Stimulated activated CD4-positive, alpha-beta T cell treated with anti-CD3 and anti-CD28 coated beads, Interleukin-15, amount 100 ng/mL, for 24 hours (primary cell): Measurements from ENCODE around the gene MYZAP.
"Not testable (repeated sequence)": the region's sequence is repeated elsewhere in the genome, so short reads cannot be mapped to it uniquely, and the experiment has no call there.

ENCODE experiments used
- DNase-seq: peaks from one replicate; pipeline ENCODE4 v3.0.0-alpha.2; 2020

The MYZAP gene

DNA sequence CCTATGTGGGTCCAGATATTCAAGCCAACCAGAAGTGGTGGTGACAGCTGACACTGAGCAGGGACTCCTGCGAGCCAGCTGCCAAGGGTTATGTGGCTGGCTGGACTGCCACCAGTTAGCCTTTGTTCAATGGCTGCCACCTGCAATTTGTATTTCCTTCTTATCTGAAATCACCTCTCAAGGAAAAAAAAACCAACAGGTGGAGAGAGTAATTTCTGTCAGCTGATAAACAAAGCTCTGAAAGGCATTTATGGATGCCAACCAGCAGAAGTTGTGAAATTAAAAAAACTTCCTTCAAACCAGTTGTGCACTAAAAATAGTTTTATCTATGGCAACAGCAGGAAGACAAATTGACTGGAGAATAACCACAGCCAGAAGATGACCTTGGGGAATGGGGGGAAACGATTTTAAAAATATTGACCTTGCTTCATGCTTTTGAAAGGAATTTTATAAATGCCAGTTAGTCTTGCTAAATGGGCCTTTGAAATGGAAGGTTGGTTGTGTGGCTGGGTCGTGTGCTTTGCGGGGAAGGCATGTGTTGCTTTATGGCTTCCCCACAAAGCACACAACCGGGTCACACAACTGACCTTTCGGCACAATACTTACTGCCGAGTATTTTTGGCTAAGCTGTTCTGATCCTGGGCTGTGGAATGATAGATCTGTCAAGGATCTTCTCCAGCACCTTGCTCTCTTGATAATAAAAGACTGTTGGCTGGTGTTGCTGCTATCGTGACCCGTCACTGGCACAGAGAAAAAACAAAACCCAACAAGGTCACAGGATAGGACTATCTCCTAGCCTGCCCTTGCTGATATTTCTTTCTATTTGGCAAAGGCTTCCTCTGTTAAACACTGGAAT lies 3.5 kb downstream of the MYZAP start:
- no peak for DNase-seq

DNA sequence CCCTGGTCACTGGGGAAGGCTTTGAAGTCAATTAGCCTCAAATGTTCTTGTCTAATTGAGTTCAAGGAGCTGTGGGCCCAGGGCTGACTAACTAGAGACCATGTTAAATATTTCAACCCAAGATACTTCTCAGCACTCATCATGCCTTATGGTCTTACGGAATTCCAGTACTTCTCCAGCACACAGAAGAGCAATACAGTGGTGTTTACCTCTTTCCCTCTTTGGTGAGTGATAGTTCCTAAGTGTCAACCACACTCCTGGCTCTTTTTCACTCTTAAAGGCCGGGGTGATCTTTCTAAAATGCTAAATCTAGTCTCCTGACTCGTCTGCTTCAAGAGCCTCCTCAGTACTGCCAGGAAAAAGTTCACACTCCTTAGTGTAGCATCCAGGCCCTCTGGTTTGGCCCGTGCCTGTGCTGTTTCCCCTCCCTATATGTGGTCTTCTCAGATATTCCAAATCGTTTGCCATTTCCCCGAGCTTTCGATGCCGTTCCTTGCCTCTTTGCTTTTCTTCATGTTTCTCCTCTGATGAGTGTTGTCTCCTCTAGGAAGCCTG lies 4.7 kb downstream of the MYZAP start:
- DNase-seq = no peak

DNA sequence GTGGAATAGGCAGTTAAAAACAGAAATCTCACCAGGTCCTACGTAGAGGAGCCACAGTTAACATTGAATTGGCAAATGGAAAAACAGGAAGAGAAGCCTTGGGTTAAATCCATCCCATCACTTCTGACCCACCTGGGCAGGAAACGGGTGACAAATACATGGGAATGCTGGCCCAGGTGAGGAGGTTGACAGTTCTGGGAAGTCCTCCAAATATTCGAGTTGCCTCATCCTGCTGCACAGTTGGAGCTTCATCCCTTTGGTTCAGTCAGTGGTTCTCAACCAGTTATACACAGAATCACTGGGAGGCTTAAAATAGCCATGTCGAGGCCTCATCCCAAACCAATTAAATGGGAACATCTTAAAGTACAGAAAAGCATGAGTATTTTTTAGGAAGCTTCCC lies 5.3 kb downstream of the MYZAP start:
- DNase-seq = no peak

DNA sequence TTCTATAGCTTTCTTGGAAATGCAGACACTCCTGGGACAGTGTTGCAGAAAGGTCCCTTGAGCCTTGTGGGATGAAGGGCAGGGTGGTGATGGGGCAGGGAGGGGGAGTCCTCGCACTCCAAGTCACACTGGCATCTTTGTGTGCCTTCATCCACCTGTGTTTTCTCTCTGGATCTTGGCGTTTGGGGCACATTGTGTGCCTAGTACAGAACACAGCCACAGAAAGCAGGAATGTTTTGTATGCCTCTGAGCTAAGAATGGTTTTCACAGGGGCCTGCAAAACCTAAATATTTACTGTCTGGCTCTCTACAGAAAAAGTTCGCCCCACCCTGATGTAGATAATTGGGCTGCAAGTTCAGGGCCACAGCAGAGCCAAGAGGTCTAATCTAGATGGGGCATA lies 5.7 kb downstream of the MYZAP start:
- DNase-seq = no peak

DNA sequence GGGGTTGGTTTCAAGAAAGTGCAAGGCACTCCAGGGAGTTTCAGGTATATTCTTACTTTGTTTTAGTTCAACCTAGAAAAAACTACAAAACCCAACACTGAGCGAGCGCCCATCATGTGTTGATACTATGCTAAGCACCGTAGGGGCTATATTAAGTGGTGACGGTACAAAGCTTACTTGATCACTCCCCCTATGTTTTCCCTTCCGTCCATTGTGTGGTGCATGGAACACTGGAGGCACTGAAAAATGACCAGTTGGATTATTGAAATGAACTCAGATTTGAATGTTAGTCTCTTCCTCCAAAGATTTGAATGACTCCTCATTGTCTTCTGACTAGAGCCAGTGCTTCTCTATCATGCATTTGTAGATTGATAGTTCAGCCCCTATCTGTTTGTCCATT lies 6.6 kb downstream of the MYZAP start:
- DNase-seq = no peak

DNA sequence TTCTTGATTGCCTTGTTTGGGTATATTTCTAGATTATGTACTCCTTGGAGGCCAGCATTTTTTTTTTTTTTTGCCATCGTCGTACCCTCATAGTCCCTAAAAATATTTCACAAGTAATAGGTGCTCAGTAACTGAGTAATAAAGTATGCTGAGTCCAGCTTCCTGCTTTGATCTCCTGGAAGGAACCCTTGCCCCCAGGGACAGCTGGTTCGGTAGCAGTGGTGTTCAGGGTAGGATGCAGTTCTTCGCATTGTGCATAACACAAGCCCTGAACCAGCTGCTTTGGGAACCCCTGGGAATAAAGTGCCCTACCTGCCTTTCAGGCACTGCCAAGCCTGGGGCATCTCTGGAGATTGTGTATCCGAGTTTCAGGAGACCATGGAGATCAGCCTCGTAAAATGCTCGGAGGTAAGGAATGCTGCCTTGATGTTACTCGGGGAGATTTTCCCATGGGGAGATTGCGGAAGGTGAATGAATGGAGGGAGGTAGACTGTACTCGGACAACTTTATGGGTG lies 7.6 kb downstream of the MYZAP start:
- DNase-seq = no peak

DNA sequence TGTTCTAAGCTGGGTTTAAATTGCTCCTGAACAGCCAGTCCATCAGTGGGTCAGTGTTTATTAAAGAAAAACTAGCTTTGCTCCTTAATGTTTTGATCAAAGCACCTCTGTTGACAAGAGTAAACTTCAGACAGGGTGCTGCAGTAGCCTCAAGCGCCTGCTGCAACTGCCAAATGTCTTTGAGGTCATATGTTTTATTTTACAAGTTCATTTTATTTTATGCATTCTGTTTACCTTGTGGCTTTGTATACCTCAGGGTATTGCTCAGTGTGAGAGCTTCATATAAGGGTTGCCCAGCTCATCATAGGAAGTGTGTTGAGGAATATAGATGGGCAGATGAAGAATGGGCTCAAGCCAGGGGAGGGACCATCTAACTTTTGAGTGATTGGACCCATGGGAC lies 8.5 kb downstream of the MYZAP start:
- DNase-seq = no peak

DNA sequence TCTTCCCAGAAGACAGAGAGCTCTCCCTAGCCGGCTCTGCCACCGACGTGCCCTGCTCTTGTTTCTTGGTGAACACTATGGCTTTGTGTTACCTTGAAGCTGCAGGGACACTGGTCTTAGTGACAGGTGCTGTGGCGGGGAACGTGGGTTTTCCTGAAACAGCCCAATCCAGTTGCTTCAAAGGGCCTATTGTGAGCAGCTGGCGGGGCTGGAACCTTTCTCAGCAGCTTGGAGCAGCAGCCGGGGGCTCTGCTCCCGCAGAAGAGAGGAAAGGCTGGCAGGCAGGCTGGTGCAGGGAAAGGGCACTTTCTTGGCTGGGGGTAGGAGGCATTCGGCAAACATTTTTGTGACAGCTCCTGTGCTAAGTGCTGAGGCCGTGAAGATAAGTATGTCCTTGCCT lies 12.8 kb downstream of the MYZAP start:
- DNase-seq = no peak

DNA sequence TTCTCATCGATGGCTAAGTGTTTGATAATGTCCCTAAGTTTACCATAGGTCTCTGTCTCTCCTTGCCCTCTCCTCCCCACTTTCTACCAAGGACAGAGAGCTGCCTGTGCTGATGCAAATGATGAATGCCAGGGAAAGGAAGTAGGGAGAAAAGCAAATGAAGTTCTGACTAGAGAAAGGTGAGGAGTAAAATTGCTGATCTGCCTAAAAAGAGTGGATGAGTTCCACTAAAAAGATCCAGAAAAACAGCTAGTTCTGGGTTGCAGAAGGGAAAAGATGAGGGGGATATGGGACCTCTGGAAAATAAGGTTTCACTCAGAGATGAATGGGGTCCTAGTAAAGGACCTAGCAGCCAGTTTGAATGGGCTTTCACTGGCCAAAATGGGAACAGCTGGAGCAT lies 13.8 kb downstream of the MYZAP start:
- DNase-seq = no peak

DNA sequence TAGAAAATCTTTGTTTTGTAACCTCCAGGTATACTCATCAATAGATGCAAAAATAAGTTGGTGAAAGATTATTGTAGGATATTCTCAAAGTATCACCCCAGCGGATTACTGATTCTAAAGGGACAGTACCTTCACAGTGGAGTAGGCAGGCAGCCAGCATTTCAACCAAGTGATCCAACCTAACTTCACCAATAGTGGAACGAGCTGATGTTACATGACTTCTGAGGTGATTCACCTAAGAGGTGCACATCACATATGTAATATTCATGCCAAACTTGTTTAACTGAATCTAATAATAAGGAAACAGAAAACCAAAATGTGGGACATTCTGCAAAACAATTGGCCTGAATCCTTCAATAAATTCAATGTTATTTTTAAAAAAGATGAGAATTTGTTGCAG lies 14.3 kb downstream of the MYZAP start:
- DNase-seq = no peak

DNA sequence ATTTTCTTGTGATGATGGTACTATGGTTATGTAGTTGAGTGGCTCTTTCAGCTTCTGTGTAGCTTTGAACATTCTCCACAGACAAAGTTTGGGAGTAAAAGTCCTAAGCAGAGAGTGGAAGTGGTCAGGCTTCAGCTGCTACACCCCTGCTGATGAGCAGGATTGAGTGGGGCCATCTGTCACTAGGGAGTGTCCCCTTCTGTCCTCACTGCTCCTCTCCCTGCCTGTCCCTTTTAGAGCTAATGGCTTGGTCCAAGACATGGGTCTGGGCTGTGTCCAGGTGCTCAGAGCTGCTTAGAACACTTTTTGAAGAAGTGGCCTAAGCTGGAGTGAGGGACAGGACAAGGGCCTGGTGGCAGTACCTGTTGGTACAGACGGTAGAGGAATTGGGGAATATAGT lies 15.1 kb downstream of the MYZAP start:
- DNase-seq = no peak

DNA sequence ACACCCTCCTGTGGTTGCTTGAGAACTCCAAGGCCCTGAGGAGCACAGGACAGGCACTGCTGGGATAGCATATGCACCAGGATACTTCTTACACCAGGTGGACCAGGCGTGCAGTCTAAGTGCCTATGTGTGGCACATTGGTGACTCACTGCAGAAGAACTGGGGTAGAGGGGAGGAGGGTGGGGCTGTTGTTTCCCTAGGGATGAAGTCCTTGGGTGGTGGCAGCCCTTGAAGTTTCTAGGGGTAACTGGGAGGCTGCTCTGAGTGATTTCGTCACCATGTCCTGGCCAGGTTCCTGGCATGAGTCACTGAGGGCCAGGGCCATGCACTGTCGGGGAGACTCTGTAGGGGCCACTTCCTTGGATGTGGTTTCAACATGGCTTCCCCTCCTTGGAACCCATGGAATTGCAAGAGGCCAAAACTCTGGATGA lies 15.9 kb downstream of the MYZAP start:
- DNase-seq = no peak

DNA sequence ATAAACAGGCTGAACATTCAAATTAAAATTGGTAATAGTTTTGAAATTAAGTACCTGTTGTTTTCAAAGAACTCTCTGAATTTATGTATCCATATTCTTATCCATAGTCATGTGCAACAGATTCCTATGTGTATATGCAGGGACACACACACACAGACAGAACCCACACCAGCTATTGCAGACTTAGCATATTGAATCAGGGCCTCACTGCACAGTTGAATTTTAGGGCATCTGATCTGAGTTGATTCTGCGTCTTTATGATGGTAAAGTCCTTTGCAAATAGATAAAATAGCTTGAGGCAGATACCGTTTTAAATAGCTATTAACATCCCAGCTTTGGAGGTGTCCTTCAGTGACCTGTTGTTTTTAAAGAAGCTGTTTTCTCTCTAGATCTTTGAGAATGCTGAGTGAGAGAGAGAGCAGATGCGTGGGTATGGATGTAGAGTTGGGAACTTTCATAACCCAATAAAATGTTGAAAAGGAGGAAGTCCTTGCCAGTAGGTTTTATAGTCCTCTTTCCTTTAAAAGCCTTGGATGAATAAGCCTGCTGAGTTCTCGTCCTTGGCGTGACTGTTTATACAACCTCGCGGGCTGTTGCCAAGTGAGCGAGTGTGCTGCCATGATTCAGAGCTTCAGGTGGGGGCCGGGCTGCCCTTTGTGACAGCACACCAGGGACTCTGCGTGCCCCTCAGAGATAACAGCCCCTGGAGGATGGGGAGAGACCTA lies 18.3 kb downstream of the MYZAP start:
- no peak for DNase-seq

DNA sequence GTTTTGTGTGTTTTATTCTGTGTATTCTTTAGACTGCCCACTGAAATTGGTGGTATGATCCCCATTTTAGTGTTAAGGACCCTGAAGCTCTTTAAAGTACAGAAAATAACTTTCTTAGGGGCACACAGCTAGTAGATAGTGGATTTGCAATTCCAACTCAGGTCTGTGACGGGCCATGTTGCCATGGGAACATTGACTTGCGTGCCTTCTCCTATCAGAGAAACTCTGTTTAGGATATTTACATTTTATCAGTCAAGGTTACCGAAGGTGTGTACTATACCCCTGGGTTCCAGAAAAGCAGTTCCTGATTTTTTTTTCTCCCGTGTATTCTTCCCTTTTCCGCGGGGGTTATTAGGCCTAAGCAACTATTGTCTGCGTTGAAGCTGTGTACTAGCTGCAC lies 19.4 kb downstream of the MYZAP start:
- no peak for DNase-seq

DNA sequence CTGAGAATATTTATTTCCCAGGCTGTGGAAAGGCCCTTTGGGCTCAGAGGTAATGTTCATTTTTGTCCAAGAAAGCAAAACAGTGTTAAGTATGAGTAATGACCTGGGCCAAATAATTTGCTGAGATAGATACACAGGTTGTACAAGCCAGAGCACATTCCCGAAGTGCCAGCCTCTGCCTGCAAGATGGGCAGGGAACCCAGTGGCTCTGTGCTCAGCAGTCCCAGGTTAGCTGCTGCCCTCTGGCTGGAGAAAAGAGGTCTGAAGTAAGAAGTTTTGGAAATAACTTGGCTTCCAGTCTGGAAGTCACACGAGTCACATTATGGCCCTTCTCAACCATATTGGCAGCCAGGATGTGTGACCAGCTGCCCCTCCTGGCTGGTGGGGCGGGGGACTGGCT lies 20.2 kb downstream of the MYZAP start:
- DNase-seq = no peak

DNA sequence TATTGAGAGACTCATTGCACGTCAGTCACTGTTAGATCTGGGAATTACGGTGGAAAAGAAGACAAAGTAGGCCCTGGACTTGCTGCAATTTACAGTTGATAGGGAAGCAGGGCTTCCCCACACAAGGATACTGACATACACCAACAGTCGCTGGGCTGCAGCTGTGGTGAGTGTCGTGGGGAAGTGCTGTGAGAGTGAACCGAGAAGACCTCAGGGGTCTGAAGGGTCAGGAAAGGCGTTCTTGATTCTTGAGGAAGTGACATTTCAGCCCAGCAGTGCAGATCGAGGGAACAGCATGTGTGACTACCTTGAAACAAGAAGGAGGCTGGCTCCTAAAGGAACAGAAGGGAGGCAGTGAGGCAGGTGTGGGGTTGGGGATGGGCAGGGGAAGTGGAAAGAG lies 22.5 kb downstream of the MYZAP start:
- no peak for DNase-seq

DNA sequence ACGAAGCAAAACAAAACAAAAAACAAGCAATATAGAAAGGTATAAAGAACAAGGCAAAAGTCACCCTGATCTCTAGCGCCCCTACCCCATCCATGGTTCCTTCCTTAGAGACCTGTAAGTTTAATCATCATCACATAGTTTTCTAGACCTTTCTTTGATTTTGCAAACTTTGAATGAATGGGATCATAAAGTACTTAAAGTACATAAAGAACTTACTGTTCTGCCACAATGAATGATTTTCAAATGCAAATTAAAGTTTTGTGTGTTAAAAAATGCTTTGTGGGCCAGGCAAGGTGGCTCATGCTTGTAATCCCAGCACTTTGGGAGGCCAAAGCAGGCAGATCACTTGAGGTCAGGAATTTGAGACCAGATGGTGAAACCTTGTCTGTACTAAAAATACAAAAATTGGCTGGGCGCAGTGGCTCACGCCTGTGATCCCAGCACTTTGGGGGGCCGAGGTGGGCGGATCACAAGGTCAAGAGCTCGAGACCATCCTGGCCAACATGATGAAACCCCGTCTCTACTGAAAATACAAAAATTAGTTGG lies 24.3 kb downstream of the MYZAP start:
- not testable (repeated sequence) for DNase-seq

DNA sequence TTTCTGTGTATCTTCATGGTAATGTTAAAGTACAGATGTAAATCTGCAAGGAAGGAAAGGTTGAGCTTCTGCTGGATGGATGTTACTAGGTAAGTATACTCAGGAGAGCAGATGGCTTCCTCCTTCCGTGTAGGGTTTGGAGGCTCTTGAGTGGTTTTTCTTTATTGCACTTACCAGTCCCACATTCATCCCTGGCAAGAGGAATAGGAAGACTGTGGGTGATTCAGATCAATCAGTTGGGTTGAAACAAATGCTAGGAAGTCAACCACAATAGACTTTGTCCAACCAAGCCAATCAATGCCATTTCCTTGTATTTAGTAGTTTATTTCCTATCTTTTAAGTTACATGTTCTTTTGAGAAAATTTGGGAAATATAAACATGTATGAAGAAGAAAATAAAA lies 26.6 kb downstream of the MYZAP start:
- DNase-seq = no peak

DNA sequence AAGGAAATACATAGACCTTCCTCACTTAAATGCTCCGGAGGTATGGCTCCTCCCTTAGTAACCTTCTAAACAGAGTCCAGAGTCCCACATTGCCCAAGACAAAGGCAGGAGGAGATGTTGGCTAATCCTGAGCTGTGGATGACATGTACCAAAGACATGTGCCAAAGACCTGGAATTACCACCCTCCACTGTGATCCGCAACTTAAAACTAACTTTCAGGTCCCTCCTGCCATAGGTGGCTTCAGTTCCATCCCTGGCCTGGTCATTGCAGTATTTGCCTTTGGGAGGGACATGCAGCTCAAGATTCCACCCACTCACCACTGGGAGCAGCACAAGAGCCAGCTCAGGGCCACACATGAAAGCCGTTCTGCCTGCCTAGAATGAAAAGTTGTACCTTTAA lies 28.0 kb downstream of the MYZAP start:
- DNase-seq = no peak

DNA sequence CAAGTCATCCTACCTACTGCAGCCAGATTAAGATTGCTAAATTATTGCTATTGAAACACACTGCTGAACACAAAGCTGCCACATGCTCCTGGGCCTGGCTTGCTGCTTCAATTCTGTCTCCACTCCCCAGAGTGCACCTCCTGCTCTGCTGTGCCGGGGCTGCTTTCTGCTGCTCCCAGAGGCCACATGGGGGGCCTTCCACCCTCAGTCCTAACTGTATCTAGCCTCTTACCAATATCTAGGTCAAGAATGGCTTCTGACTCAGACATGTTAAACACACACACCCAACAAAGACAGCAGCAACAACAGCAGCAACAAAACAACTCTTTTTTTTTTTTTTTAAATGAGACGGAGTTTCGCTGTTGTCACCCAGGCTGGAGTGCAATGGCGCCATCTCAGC lies 33.0 kb downstream of the MYZAP start:
- DNase-seq = no peak

DNA sequence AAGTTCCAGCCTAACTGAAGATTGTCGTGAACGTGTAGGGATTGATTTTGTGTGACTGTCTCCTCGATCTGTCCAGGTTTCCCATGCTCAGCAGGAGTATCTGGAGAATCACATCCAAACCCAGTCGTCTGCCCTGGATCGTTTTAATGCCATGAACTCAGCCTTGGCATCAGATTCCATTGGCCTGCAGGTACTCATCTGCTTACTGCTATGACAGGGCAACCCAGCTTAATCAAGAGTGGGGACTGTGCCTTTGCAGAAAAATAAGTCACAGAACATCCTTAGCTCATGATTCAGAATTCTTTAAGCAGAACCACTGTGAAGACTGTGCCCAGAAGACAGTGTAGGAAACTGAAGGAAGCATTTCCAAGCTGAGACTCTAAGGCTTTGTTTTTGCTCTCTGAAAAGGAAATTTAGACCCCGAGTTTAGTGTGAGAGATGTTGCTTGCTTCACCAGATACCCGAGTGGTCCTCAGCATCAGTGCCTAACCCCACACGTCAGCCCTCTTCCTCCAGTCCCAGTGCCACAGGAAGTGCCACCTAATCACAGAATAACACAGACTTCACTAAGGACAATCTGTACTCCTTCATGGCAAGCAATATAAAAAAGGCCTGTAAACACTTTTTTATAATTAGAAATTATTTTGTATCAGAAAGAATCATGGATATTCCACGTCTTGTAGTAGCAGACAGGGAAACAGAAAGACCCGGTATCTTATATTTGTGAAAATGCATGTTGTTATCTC lies 34.2 kb downstream of the MYZAP start:
- DNase-seq = no peak

DNA sequence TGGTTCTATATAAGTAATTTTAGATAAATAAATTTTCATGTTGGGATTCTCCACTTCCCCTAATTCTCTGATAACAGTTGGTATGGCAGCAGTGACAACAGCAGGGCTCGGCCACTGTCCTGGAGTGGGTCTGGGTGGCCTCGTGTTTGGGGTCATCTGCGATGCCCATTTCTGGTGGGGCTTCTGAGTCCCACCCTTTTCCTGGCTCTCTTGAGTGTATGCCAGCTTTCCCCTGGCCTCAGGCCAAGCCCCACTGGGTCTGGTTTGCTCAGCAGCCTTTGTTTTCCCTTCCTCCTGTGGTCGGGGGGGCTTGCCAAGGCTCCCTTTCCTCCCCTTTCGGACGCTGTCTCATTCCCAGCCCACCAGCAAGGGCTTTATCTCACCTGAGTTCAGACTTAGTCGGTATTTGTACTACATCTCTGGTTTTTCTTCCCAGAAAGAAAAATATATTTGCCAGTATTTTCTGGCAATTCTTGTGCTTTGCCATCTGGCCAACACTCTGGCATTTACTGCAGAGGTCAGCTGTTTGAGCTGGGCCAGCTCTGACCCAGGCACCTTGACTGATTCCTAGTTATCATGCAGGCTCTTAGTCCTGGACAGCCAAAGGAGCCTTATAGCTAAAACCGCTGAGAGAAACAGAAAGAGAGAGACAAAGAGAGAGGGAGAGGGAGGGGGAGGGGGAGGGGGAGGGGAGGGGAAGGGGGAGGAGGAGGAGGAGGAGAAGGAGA lies 35.2 kb downstream of the MYZAP start:
- no peak for DNase-seq
